ENCODE results near the gene PBX3. TPM values are rescaled to one million over a fixed set of nuclear protein-coding genes. Genes with fewer than 3 reads are reported as not detected.

Gene PBX3
- total RNA-seq, 1 donor from 2014 or later: 71.6 TPM

GRCh38 chr9:125795970-125796596 is 48.9 kb downstream of the PBX3 start:
- Mint-ChIP-seq H3K9me3 (no peaks in the 10 kb centered on the region), H3K27me3 (ENCODE audit: low read depth) (no peaks in the 10 kb centered on the region), H3K4me3 (no peak overlapping the region), H3K36me3 (ENCODE audit: low read depth) (peaks cover 6% of the 10 kb centered on the region), H3K4me1 (peaks cover 4% of the 10 kb centered on the region), H3K27ac (ENCODE audit: unreplicated experiment) (no peak overlapping the region)
- no peak for DNase-seq (ENCODE audit: low read depth, low spot score)
- TF ChIP-seq, protein P1, sequence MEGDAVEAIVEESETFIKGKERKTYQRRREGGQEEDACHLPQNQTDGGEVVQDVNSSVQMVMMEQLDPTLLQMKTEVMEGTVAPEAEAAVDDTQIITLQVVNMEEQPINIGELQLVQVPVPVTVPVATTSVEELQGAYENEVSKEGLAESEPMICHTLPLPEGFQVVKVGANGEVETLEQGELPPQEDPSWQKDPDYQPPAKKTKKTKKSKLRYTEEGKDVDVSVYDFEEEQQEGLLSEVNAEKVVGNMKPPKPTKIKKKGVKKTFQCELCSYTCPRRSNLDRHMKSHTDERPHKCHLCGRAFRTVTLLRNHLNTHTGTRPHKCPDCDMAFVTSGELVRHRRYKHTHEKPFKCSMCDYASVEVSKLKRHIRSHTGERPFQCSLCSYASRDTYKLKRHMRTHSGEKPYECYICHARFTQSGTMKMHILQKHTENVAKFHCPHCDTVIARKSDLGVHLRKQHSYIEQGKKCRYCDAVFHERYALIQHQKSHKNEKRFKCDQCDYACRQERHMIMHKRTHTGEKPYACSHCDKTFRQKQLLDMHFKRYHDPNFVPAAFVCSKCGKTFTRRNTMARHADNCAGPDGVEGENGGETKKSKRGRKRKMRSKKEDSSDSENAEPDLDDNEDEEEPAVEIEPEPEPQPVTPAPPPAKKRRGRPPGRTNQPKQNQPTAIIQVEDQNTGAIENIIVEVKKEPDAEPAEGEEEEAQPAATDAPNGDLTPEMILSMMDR (conservative IDR thresholded peaks at IDR 0.05): no peak

DNA sequence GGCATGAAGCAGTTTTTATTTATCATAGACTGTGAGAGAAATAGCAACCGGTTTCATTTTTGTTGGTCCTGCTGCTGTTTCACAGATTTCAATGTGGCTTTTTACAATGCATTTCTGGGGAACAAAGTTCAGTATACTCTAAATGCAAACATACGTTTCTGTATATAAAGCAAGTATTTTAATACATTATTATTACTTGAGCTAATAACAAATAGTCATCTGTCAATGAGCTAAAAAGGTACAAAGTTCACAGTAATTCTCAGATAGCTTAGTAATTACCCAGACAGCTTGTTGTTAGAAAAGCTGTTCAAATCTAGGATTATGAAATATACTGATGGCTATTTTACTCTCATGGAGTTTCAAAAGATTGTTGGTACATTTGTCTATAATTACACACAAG is 50.8 kb downstream of the PBX3 start:
- no peak for DNase-seq (ENCODE audit: low read depth, low spot score)
- Mint-ChIP-seq H3K27me3 (ENCODE audit: low read depth) (no peaks in the 10 kb centered on the region), H3K4me3 (no peak overlapping the region), H3K4me1 (peaks cover 4% of the 10 kb centered on the region), H3K27ac (ENCODE audit: unreplicated experiment) (no peak overlapping the region), H3K36me3 (ENCODE audit: low read depth) (no peaks in the 10 kb centered on the region), H3K9me3 (no peaks in the 10 kb centered on the region)
- TF ChIP-seq, protein P1 (conservative IDR thresholded peaks at IDR 0.05): no peak

GRCh38 chr9:125803526-125803925 is 56.4 kb downstream of the PBX3 start:
- DNase-seq (ENCODE audit: low read depth, low spot score): no peak
- H3K9me3 Mint-ChIP-seq: no peaks in the 10 kb centered on the region
- H3K27ac Mint-ChIP-seq (ENCODE audit: unreplicated experiment): no peak overlapping the region
- H3K27me3 Mint-ChIP-seq (ENCODE audit: low read depth): no peaks in the 10 kb centered on the region
- no peak overlapping the region for H3K4me3 Mint-ChIP-seq
- TF ChIP-seq, protein P1 (conservative IDR thresholded peaks at IDR 0.05): no peak
- H3K36me3 Mint-ChIP-seq (ENCODE audit: low read depth): no peaks in the 10 kb centered on the region
- H3K4me1 Mint-ChIP-seq: no peaks in the 10 kb centered on the region

- Mint-ChIP-seq H3K27ac (ENCODE audit: unreplicated experiment) (no peak overlapping the region), H3K27me3 (ENCODE audit: low read depth) (no peaks in the 10 kb centered on the region), H3K36me3 (ENCODE audit: low read depth) (no peaks in the 10 kb centered on the region), H3K9me3 (no peaks in the 10 kb centered on the region), H3K4me3 (no peak overlapping the region), H3K4me1 (no peaks in the 10 kb centered on the region)
- no peak for DNase-seq (ENCODE audit: low read depth, low spot score)
- TF ChIP-seq, protein P1 (conservative IDR thresholded peaks at IDR 0.05): no peak
Measured at GRCh38 chr9:125805057-125805456, 57.9 kb downstream of the PBX3 start.

- H3K9me3 Mint-ChIP-seq: no peaks in the 10 kb centered on the region
- H3K4me3 Mint-ChIP-seq: no peak overlapping the region
- no peak overlapping the region for H3K27ac Mint-ChIP-seq (ENCODE audit: unreplicated experiment)
- no peaks in the 10 kb centered on the region for H3K36me3 Mint-ChIP-seq (ENCODE audit: low read depth)
- no peaks in the 10 kb centered on the region for H3K27me3 Mint-ChIP-seq (ENCODE audit: low read depth)
- DNase-seq (ENCODE audit: low read depth, low spot score): no peak
- TF ChIP-seq, protein P1 (conservative IDR thresholded peaks at IDR 0.05): no peak
- H3K4me1 Mint-ChIP-seq: no peaks in the 10 kb centered on the region
Measured at GRCh38 chr9:125805586-125805985, 58.4 kb downstream of the PBX3 start.
